ENCODE data around the gene CST1. TPM values are rescaled to one million over a fixed set of nuclear protein-coding genes. Genes with fewer than 3 reads are reported as not detected.
"Not testable (repeated sequence)": the region's sequence is repeated elsewhere in the genome, so short reads cannot be mapped to it uniquely, and the experiment has no call there.

The CST1 gene, protein sequence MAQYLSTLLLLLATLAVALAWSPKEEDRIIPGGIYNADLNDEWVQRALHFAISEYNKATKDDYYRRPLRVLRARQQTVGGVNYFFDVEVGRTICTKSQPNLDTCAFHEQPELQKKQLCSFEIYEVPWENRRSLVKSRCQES
- not detected for total RNA-seq

- H3K9me3 Mint-ChIP-seq (ENCODE audit: low read depth); H3K36me3 Mint-ChIP-seq; CTCF ChIA-PET; H3K4me1 Mint-ChIP-seq; ATAC-seq; H3K27me3 Mint-ChIP-seq; DNase-seq; H3K4me3 Mint-ChIP-seq; H3K27ac Mint-ChIP-seq: not testable (repeated sequence)
Observed at GRCh38 chr20:23750786-23751185, at the start of gene CST1. Gene CST1 (minus strand): TSS chr20:23750935. CDS start chr20:23750866, 69 bp downstream.

GRCh38 chr20:23799216-23799847 lies 48.6 kb upstream of the CST1 start:
- peak; percentile 61 for DNase-seq
- CTCF ChIA-PET, H3K27me3 Mint-ChIP-seq: not testable (repeated sequence)

GRCh38 chr20:23795526-23795925 lies 44.8 kb upstream of the CST1 start:
- no peak overlapping the region for H3K27ac Mint-ChIP-seq
- DNase-seq (no peak), ATAC-seq (no peak)
- no peaks in the 10 kb centered on the region for H3K9me3 Mint-ChIP-seq (ENCODE audit: low read depth)
- H3K36me3 Mint-ChIP-seq: no peaks in the 10 kb centered on the region
- CTCF ChIA-PET: no interaction called here
- no peak overlapping the region for H3K4me3 Mint-ChIP-seq
- peaks cover 6% of the 10 kb centered on the region for H3K27me3 Mint-ChIP-seq
- no peaks in the 10 kb centered on the region for H3K4me1 Mint-ChIP-seq

More at GRCh38 chr20:23799216-23799847, 48.6 kb upstream of the CST1 start:
- H3K36me3 Mint-ChIP-seq; H3K4me3 Mint-ChIP-seq; H3K4me1 Mint-ChIP-seq; H3K27ac Mint-ChIP-seq; H3K9me3 Mint-ChIP-seq (ENCODE audit: low read depth): not testable (repeated sequence)
- peak; percentile 80 for ATAC-seq

- H3K36me3 Mint-ChIP-seq: no peaks in the 10 kb centered on the region
- ATAC-seq (no peak), DNase-seq (no peak)
- no peaks in the 10 kb centered on the region for H3K4me1 Mint-ChIP-seq
- H3K9me3 Mint-ChIP-seq (ENCODE audit: low read depth): no peaks in the 10 kb centered on the region
- H3K27me3 Mint-ChIP-seq: peaks cover 8% of the 10 kb centered on the region
- no peak overlapping the region for H3K27ac Mint-ChIP-seq
- CTCF ChIA-PET: no interaction called here
- no peak overlapping the region for H3K4me3 Mint-ChIP-seq
Observed at GRCh38 chr20:23794841-23795240, 44.1 kb upstream of the CST1 start.

DNA sequence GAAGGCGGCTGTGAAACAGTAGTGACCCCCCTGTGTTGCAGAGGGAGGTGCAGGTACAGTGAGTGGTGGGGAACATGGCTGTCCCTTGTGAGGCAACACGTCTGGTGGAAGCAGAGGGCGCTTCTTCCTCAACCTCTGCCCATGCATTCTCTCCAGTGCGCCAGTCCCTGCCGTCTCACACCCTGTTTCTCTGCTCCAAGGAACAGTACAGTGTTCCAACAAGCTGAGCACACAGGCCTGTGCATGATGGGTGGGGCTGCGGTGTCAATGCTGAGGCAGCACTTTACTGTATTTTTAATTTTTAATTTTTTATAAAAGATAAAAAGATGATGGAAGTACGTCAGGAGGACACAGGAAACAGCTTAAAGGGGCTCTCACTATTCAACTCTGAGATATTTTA lies 43.3 kb upstream of the CST1 start:
- DNase-seq: no peak
- Mint-ChIP-seq H3K27ac (no peak overlapping the region), H3K9me3 (ENCODE audit: low read depth) (no peaks in the 10 kb centered on the region), H3K27me3 (peaks cover 14% of the 10 kb centered on the region), H3K4me1 (no peaks in the 10 kb centered on the region), H3K36me3 (no peaks in the 10 kb centered on the region), H3K4me3 (no peak overlapping the region)
- CTCF ChIA-PET: no interaction called here
- ATAC-seq: no peak

DNA sequence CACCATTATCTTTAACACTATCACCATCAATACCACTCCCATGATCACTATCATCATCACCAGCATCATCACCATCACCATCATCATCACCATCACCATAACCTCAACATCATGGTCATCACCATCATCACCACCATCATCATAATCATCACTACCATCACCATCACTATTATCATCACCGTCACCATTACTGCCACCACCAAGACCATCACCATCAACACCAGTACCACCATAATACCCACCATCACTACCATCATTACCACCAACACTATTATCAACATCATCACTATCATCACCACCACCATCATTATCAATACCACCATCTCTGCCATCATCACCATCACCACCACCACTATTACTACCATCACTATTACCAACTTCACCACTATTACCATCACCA lies 32.7 kb upstream of the CST1 start:
- no peak for ATAC-seq
- Mint-ChIP-seq H3K9me3 (ENCODE audit: low read depth) (no peaks in the 10 kb centered on the region), H3K27me3 (peaks cover 3% of the 10 kb centered on the region), H3K36me3 (no peaks in the 10 kb centered on the region), H3K27ac (no peak overlapping the region), H3K4me1 (no peaks in the 10 kb centered on the region), H3K4me3 (no peak overlapping the region)
- no peak for DNase-seq
- CTCF ChIA-PET: no interaction called here

GRCh38 chr20:23782366-23782983 lies 31.7 kb upstream of the CST1 start:
- Mint-ChIP-seq H3K9me3 (ENCODE audit: low read depth) (no peaks in the 10 kb centered on the region), H3K27me3 (peaks cover 3% of the 10 kb centered on the region), H3K4me1 (no peaks in the 10 kb centered on the region), H3K4me3 (no peak overlapping the region), H3K27ac (no peak overlapping the region), H3K36me3 (no peaks in the 10 kb centered on the region)
- ATAC-seq (peak; percentile 33), DNase-seq (peak; percentile 48)
- CTCF ChIA-PET: no interaction called here

GRCh38 chr20:23778676-23779075 lies 27.9 kb upstream of the CST1 start:
- H3K36me3 Mint-ChIP-seq; H3K9me3 Mint-ChIP-seq (ENCODE audit: low read depth); H3K4me3 Mint-ChIP-seq; DNase-seq; H3K4me1 Mint-ChIP-seq; CTCF ChIA-PET; H3K27me3 Mint-ChIP-seq; ATAC-seq; H3K27ac Mint-ChIP-seq: not testable (repeated sequence)

GRCh38 chr20:23777380-23777779 lies 26.6 kb upstream of the CST1 start:
- H3K27me3 Mint-ChIP-seq; CTCF ChIA-PET; DNase-seq; ATAC-seq; H3K36me3 Mint-ChIP-seq; H3K4me1 Mint-ChIP-seq; H3K27ac Mint-ChIP-seq; H3K4me3 Mint-ChIP-seq; H3K9me3 Mint-ChIP-seq (ENCODE audit: low read depth): not testable (repeated sequence)

DNA sequence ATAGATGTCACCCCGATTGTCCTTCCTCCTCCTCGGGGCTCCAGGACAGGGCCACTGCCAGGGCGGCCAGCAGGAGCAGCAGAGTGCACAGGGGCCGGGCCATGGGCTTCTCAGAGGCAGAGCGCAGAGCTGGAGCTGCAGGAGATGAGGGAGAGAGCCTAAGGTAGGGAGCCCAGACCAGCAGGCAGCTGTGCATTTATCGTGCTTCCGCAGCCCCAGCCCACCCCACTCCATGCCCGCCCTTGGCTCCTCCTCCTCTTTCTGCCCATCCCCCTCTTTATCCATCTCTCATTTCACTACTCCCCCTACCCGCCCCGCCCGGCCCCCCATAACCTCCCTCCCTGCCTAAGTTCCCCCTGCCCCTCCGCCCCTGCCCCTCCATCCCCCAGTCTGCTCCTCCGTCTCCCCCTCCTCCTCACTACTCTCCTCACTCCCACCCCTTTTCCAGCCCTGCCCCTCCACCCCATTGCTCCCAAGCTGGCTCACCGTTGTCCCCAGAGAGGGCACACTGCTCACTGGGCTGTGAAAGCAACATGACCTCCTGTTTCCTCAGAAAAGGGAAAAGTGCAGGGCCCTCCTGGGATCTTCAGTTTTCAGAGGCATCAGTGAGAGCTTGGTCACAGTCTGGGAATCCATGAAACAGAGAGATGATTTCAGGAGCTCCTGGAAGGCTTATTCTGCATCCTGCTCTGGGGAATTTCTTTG lies 25.5 kb upstream of the CST1 start:
- no peak overlapping the region for H3K27ac Mint-ChIP-seq
- no peak for DNase-seq
- CTCF ChIA-PET: no interaction called here
- H3K27me3 Mint-ChIP-seq: peaks cover 3% of the 10 kb centered on the region
- H3K9me3 Mint-ChIP-seq (ENCODE audit: low read depth): no peaks in the 10 kb centered on the region
- H3K4me1 Mint-ChIP-seq: no peaks in the 10 kb centered on the region
- H3K36me3 Mint-ChIP-seq: no peaks in the 10 kb centered on the region
- no peak overlapping the region for H3K4me3 Mint-ChIP-seq
- ATAC-seq: no peak

DNA sequence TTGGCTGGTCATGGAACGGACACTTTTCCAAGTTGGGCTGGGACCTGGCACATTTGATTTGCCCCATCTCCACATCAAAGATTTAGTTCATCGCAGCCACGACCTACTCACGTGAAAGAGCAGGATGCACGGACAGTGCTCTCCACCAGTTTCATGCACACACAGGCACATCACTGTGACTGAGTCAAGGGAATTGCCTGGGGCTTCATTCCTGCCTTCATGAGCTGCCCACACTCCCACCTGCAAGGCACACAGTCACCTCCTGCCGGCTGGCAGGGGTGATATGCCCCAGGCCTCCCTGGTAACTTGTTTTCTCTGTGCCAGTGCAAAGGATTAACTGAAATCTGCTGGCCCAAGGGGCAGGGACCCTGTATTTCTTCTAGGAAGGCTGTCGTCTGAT lies 23.3 kb upstream of the CST1 start:
- ATAC-seq (no peak), DNase-seq (no peak)
- CTCF ChIA-PET: no interaction called here
- Mint-ChIP-seq H3K27ac (no peak overlapping the region), H3K4me1 (no peaks in the 10 kb centered on the region), H3K4me3 (no peak overlapping the region), H3K27me3 (peaks cover under 1% of the 10 kb centered on the region), H3K9me3 (ENCODE audit: low read depth) (no peaks in the 10 kb centered on the region), H3K36me3 (no peaks in the 10 kb centered on the region)

- CTCF ChIA-PET: no interaction called here
- DNase-seq (no peak), ATAC-seq (no peak)
- no peaks in the 10 kb centered on the region for H3K36me3 Mint-ChIP-seq
- no peaks in the 10 kb centered on the region for H3K27me3 Mint-ChIP-seq
- H3K9me3 Mint-ChIP-seq (ENCODE audit: low read depth): no peaks in the 10 kb centered on the region
- no peak overlapping the region for H3K27ac Mint-ChIP-seq
- H3K4me3 Mint-ChIP-seq: no peak overlapping the region
- no peaks in the 10 kb centered on the region for H3K4me1 Mint-ChIP-seq
Observed at GRCh38 chr20:23773579-23773978, 22.8 kb upstream of the CST1 start.

GRCh38 chr20:23773127-23773526 lies 22.4 kb upstream of the CST1 start:
- H3K27me3 Mint-ChIP-seq: no peaks in the 10 kb centered on the region
- DNase-seq (no peak), ATAC-seq (no peak)
- H3K36me3 Mint-ChIP-seq: no peaks in the 10 kb centered on the region
- H3K4me3 Mint-ChIP-seq: no peak overlapping the region
- no peak overlapping the region for H3K27ac Mint-ChIP-seq
- CTCF ChIA-PET: no interaction called here
- no peaks in the 10 kb centered on the region for H3K4me1 Mint-ChIP-seq
- no peaks in the 10 kb centered on the region for H3K9me3 Mint-ChIP-seq (ENCODE audit: low read depth)

GRCh38 chr20:23772074-23772473 lies 21.3 kb upstream of the CST1 start:
- DNase-seq (no peak), ATAC-seq (no peak)
- CTCF ChIA-PET: no interaction called here
- Mint-ChIP-seq H3K36me3 (no peaks in the 10 kb centered on the region), H3K27me3 (no peaks in the 10 kb centered on the region), H3K9me3 (ENCODE audit: low read depth) (no peaks in the 10 kb centered on the region), H3K27ac (no peak overlapping the region), H3K4me1 (no peaks in the 10 kb centered on the region), H3K4me3 (no peak overlapping the region)
